NCI-H2107 (cell line): ENCODE measurements around the gene HPSE2.

Experiments used
- DNase-seq: peaks from one replicate; lab custom pipeline; 2025; lab: John Stamatoyannopoulos, UW

Gene HPSE2

GRCh38 chr10:98832738-98833137 is 402.9 kb downstream of the HPSE2 start:
- DNase-seq, result no peak

GRCh38 chr10:98832196-98832595 is 403.5 kb downstream of the HPSE2 start:
- no peak for DNase-seq

- DNase-seq, result no peak
These were observed 404.3 kb downstream of the HPSE2 start for GRCh38 chr10:98831391-98831790.

- DNase-seq, result no peak
These were observed 409.9 kb downstream of the HPSE2 start for GRCh38 chr10:98825741-98826140.

- DNase-seq, result no peak
These were observed 418.3 kb downstream of the HPSE2 start for GRCh38 chr10:98817396-98817795.

- DNase-seq, result no peak
These were observed 420.4 kb downstream of the HPSE2 start for GRCh38 chr10:98815039-98815885.

- DNase-seq, result no peak
These were observed 421.2 kb downstream of the HPSE2 start for GRCh38 chr10:98814470-98814869.

- DNase-seq, result no peak
These were observed 427.3 kb downstream of the HPSE2 start for GRCh38 chr10:98808282-98808892.

GRCh38 chr10:98800263-98800662 is 435.4 kb downstream of the HPSE2 start:
- no peak for DNase-seq

- no peak for DNase-seq
These were observed 440.2 kb downstream of the HPSE2 start for GRCh38 chr10:98795467-98795866.

- DNase-seq, result no peak
These were observed 444.8 kb downstream of the HPSE2 start for GRCh38 chr10:98790817-98791216.

GRCh38 chr10:98778277-98778759 is 457.3 kb downstream of the HPSE2 start:
- DNase-seq, result no peak

- DNase-seq, result no peak
These were observed 477.2 kb downstream of the HPSE2 start for GRCh38 chr10:98758463-98758862.

GRCh38 chr10:98748298-98748697 is 487.4 kb downstream of the HPSE2 start:
- DNase-seq, result no peak

GRCh38 chr10:98745645-98746044 is 490.0 kb downstream of the HPSE2 start:
- DNase-seq, result no peak

GRCh38 chr10:98720551-98720950 is 515.1 kb downstream of the HPSE2 start:
- DNase-seq, result no peak

GRCh38 chr10:98713586-98713985 is 522.1 kb downstream of the HPSE2 start:
- no peak for DNase-seq

- DNase-seq, result no peak
These were observed 539.1 kb downstream of the HPSE2 start for GRCh38 chr10:98696516-98696915.

- no peak for DNase-seq
These were observed 540.8 kb downstream of the HPSE2 start for GRCh38 chr10:98694883-98695282.

GRCh38 chr10:98694014-98694413 is 541.6 kb downstream of the HPSE2 start:
- no peak for DNase-seq

- no peak for DNase-seq
These were observed 548.0 kb downstream of the HPSE2 start for GRCh38 chr10:98687685-98688084.

GRCh38 chr10:98684019-98684899 is 551.4 kb downstream of the HPSE2 start:
- no peak for DNase-seq
